Sigmoid colon (tissue), 7 donors: ENCODE data around the gene IL3RA. TPM values are rescaled to one million over a fixed set of nuclear protein-coding genes. Genes with fewer than 3 reads are reported as not detected.
"Not testable (repeated sequence)": the region's sequence is repeated elsewhere in the genome, so short reads cannot be mapped to it uniquely, and the experiment has no call there.

ENCODE experiments used
- DNase-seq: peaks from one replicate; pipeline ENCODE4 v3.0.0-alpha.2; 2019
- H3K27ac ChIP-seq, 4 donors: fragments of 200-600 bp; sonication (generic); one replicate each; pipeline ENCODE4 v1.5.1; 2016 to 2019; ENCODE audit warnings: mild to moderate bottlenecking in 1 of 4
- H3K27me3 ChIP-seq, 3 donors: fragments of 200-600 bp; sonication (generic); one replicate each; pipeline ENCODE4 v1.5.1; 2019; ENCODE audit warnings: mild to moderate bottlenecking in 1 of 3
- H3K36me3 ChIP-seq, 4 donors: fragments of 200-600 bp; sonication (generic); one replicate each; pipeline ENCODE4 v1.5.1; 2016 to 2019
- H3K4me1 ChIP-seq, 4 donors: fragments of 200-600 bp; sonication (generic); one replicate each; pipeline ENCODE4 v1.5.1; 2017 to 2019
- H3K4me3 ChIP-seq, 4 donors: fragments of 200-600 bp; sonication (generic); one replicate each; pipeline ENCODE4 v1.5.1; 2017 to 2019; ENCODE audit warnings: mild to moderate bottlenecking in 2 of 4, moderate library complexity in 1 of 4
- H3K9me3 ChIP-seq, 4 donors: fragments of 200-600 bp in 3 of 4; sonication (generic) in 3 of 4; one replicate each; pipeline versions ENCODE4 v1.5.1 to v1.6.1; 2013 to 2019
- EP300 ChIP-seq, 4 donors: sonication (generic); formaldehyde crosslinking; IDR thresholded peaks; one replicate each; pipeline ENCODE4 v1.6.1; 2017; ENCODE audit warnings: antibody characterized with exemption in 4 of 4
- POLR2A ChIP-seq, 2 donors: fragments of 450-650 bp; IDR thresholded peaks; one replicate each; pipeline ENCODE4 v1.6.1; 2016; ENCODE audit warnings: antibody characterized with exemption in 2 of 2, mild to moderate bottlenecking in 2 of 2, moderate library complexity in 2 of 2
- POLR2AphosphoS5 ChIP-seq, 4 donors: sonication (generic); formaldehyde crosslinking; IDR thresholded peaks; one replicate each; pipeline ENCODE4 v1.6.1; 2017; ENCODE audit warnings: antibody characterized with exemption in 4 of 4
- WGBS, 2 donors: extraction: QIAGEN DNeasy Blood & Tissue Kit; methylation state at CpG; one replicate each; pipeline ENCODE4 v1.1.7; 2013; 5-methylcytosine and 5-hydroxymethylcytosine counted together
- intact Hi-C: fragments of 100-400 bp; cut with DNase I; formaldehyde crosslinking; loops from one replicate; pipeline ENCODE4 v1.15.1; 2023
- polyA plus RNA-seq, 3 donors: library from polyadenylated mRNA; stranded (reverse); fragments of 200-250 nt; gene quantifications; one replicate each; pipeline ENCODE4 v1.2.3, GENCODE V29; 2013
- total RNA-seq, 4 donors: library from RNA; depleted of rRNA; stranded (reverse); fragments of >200 nt; gene quantifications; one replicate each; pipeline ENCODE4 v1.1.0, GENCODE V29; 2016
- TF ChIP-seq, protein P1 (sequence below), 4 experiments: fragments of 450-650 bp in 3 of 4; fragments of 200-600 bp in 1 of 4; IDR thresholded peaks; one replicate each; pipeline ENCODE4 v1.5.1; 2016 to 2019; ENCODE audit warnings: antibody characterized with exemption in 4 of 4, mild to moderate bottlenecking in 3 of 4, moderate library complexity in 2 of 4
- donor health status: healthy with polysubstance abuse.
- donor health status: Bipolar disorder and iron deficiency.
- donor health status: healthy.

The IL3RA gene
- total and polyA plus RNA-seq, 7 donors = 1.2 to 13.4 (median 5.6) TPM

DNA sequence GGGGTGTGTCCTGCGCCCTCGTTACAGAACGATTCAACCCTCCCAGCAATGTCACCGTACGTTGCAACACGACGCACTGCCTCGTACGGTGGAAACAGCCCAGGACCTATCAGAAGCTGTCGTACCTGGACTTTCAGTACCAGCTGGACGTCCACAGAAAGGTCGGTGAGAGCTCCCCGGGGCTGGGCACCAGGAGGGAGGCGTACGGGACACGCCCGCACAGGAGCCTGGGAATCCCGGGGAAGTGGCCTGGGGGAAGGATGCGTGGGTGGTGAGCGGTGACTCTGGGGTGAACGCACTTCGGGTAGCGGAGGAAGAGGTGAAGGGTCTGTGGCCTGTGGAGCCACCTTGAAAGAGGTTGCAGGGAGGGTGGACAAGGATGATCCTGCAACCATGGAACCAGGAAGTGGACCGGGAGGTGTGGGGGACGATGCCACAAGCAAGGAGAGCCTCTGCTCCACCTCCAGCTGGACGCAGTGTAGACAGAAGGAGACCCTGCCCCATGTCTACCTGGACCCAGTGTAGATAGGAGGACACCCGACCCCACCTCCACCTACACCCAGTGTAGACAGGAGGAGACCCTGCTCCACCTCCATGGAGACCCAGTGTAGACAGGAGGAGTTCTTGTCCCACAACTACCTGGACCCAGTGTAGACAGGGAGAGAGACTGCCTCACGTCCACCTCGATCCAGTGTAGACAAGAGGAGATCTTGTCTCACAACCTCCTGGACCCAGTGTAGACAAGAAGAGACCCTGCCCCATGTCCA, 42.1 kb upstream of the IL3RA start:
- H3K36me3 ChIP-seq = no peaks in the 10 kb centered on the region
- 89 to 95% methylated on average over 29 of the region's 29 CpGs for whole genome bisulfite sequencing, 2 donors
- no peaks in the 10 kb centered on the region for H3K27me3 ChIP-seq
- TF ChIP-seq, protein P1, sequence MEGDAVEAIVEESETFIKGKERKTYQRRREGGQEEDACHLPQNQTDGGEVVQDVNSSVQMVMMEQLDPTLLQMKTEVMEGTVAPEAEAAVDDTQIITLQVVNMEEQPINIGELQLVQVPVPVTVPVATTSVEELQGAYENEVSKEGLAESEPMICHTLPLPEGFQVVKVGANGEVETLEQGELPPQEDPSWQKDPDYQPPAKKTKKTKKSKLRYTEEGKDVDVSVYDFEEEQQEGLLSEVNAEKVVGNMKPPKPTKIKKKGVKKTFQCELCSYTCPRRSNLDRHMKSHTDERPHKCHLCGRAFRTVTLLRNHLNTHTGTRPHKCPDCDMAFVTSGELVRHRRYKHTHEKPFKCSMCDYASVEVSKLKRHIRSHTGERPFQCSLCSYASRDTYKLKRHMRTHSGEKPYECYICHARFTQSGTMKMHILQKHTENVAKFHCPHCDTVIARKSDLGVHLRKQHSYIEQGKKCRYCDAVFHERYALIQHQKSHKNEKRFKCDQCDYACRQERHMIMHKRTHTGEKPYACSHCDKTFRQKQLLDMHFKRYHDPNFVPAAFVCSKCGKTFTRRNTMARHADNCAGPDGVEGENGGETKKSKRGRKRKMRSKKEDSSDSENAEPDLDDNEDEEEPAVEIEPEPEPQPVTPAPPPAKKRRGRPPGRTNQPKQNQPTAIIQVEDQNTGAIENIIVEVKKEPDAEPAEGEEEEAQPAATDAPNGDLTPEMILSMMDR (IDR thresholded peaks at IDR 0.05) = no peak
- TF ChIP-seq EP300 (IDR thresholded peaks at IDR 0.05) (no peak), POLR2A (IDR thresholded peaks at IDR 0.05) (no peak), POLR2AphosphoS5 (IDR thresholded peaks at IDR 0.05) (no peak)
- H3K27ac ChIP-seq = no peak overlapping the region
- intact Hi-C loops = no loop called here
- H3K4me3 ChIP-seq = no peak overlapping the region
- no peak for DNase-seq
- no peaks in the 10 kb centered on the region for H3K4me1 ChIP-seq
- no peaks in the 10 kb centered on the region for H3K9me3 ChIP-seq

DNA sequence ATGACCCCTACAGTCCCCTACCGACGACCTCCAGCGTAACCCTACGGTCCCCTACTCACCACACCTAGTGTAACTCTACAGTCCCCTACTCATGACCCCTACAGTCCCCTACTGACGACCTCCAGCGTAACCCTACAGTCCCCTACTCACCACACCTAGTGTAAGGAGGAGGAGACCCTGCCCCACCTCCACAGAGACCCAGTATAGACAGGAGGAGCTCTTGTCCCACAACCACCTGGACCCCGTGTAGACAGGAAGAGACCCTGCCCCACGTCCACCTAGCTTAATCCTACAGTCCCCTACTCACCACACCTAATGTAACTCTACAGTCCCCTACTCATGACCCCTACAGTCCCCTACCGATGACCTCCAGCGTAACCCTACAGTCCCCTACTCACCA, 41.0 kb upstream of the IL3RA start:
- intact Hi-C loops = no loop called here
- 81 to 89% methylated on average over 10 of the region's 10 CpGs for WGBS, 2 donors

DNA sequence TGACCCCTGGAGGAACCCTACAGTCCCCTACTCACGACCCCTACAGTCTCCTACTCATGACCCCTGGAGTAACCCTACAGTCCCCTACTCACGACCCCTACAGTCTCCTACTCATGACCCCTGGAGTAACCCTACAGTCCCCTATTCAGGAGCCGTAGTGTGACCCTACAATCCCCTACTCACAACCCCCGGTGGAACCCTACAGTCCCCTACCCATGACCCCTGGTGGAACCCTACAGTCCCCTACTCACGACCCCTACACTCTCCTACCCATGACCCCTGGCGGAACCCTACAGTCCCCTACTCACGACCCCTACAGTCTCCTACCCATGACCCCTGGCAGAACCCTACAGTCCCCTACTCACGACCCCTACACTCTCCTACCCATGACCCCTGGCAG, 39.0 kb upstream of the IL3RA start:
- H3K27ac ChIP-seq, DNase-seq, H3K9me3 ChIP-seq, H3K36me3 ChIP-seq, H3K4me3 ChIP-seq, H3K27me3 ChIP-seq, intact Hi-C loops, H3K4me1 ChIP-seq: not testable (repeated sequence)
- WGBS, 2 donors = 88 to 94% methylated on average over 7 of the region's 8 CpGs

More for the DNA sequence above, 41.0 kb upstream of the IL3RA start:
- Histone ChIP-seq H3K36me3 (no peaks in the 10 kb centered on the region), H3K9me3 (no peaks in the 10 kb centered on the region), H3K4me1 (no peaks in the 10 kb centered on the region), H3K27me3 (no peaks in the 10 kb centered on the region), H3K27ac (no peak overlapping the region), H3K4me3 (no peak overlapping the region)
- no peak for DNase-seq
- TF ChIP-seq, protein P1 (IDR thresholded peaks at IDR 0.05) = no peak
- TF ChIP-seq EP300 (IDR thresholded peaks at IDR 0.05) (no peak), POLR2A (IDR thresholded peaks at IDR 0.05) (no peak), POLR2AphosphoS5 (IDR thresholded peaks at IDR 0.05) (no peak)

DNA sequence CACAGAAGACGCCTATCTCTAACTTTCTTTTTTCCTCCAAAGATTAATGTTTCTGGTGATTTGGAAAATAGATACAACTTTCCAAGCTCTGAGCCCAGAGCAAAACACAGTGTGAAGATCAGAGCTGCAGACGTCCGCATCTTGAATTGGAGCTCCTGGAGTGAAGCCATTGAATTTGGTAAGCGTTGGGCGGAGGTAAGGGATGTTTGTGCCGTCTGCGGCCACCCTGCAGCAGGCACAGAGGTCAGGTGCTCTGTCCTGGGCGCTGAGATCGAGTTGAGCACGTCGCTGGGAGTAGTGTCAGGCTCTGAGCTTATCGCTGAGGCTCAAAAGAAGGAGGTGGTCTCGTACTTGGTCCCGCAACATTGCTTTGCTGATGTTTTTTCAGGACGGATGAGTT, 36.1 kb upstream of the IL3RA start:
- TF ChIP-seq POLR2A (IDR thresholded peaks at IDR 0.05) (no peak), POLR2AphosphoS5 (IDR thresholded peaks at IDR 0.05) (no peak), EP300 (IDR thresholded peaks at IDR 0.05) (no peak)
- TF ChIP-seq, protein P1 (IDR thresholded peaks at IDR 0.05) = no peak
- intact Hi-C loops = no loop called here
- Histone ChIP-seq H3K27me3 (no peaks in the 10 kb centered on the region), H3K4me1 (no peaks in the 10 kb centered on the region), H3K4me3 (no peak overlapping the region), H3K27ac (no peak overlapping the region), H3K36me3 (no peaks in the 10 kb centered on the region), H3K9me3 (no peaks in the 10 kb centered on the region)
- DNase-seq = no peak
- WGBS, 2 donors = 70 to 71% methylated on average over 15 of the region's 15 CpGs

DNA sequence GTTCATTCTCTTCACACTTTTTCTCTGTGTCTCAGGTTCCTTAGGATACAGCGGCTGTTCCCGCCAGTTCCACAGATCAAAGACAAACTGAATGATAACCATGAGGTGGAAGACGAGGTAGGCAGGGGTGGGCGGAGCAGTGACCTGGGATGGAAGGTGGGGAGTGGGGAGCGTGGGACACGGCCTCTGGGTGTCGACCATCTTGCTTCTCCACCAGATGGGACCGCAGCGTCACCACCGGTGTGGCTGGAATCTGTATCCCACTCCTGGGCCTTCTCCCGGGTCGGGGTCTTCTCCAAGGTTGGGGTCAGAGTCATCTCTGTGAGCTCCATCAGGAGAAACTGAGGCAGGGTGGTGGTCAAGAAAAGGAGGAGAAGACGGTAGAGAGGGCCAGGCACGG, 31.2 kb upstream of the IL3RA start:
- DNase-seq = no peak
- Histone ChIP-seq H3K27me3 (no peaks in the 10 kb centered on the region), H3K4me3 (no peak overlapping the region), H3K36me3 (no peaks in the 10 kb centered on the region), H3K4me1 (no peaks in the 10 kb centered on the region), H3K27ac (no peak overlapping the region), H3K9me3 (peaks cover 0 to 6% (median 1%) of the 10 kb centered on the region in 4 donors)
- TF ChIP-seq POLR2A (IDR thresholded peaks at IDR 0.05) (no peak), EP300 (IDR thresholded peaks at IDR 0.05) (no peak)
- intact Hi-C loops = no loop called here
- whole genome bisulfite sequencing, 2 donors = 87 to 92% methylated on average over 14 of the region's 14 CpGs
